Mucosa of stomach (tissue), 1 donor: ENCODE data around the gene SNAP47.

Experiments
- H3K27me3 ChIP-seq: one replicate; pipeline ENCODE4 v1.7.0; 2013; ENCODE audit warnings: mild to moderate bottlenecking, low read length; ENCODE audit not compliant: control insufficient read depth, insufficient read depth
- H3K36me3 ChIP-seq: one replicate; pipeline ENCODE4 v1.7.0; 2013; ENCODE audit warnings: low read length; ENCODE audit not compliant: control insufficient read depth, insufficient read depth
- H3K4me1 ChIP-seq: one replicate; pipeline ENCODE4 v1.7.0; 2013; ENCODE audit warnings: mild to moderate bottlenecking, low read length; ENCODE audit not compliant: control insufficient read depth, insufficient read depth
- H3K4me3 ChIP-seq: one replicate; pipeline ENCODE4 v1.7.0; 2013; ENCODE audit warnings: low read length
- H3K9ac ChIP-seq: one replicate; pipeline ENCODE4 v1.7.0; 2013; ENCODE audit warnings: mild to moderate bottlenecking, low read length, moderate library complexity
- H3K9me3 ChIP-seq: one replicate; pipeline ENCODE4 v1.7.0; 2013; ENCODE audit warnings: mild to moderate bottlenecking, low read length, moderate library complexity; ENCODE audit not compliant: control insufficient read depth
- donor health status: Pancreatic carcinoma.

The SNAP47 gene

GRCh38 chr1:227767401-227768124 lies 32.3 kb downstream of the SNAP47 start:
- Histone ChIP-seq H3K27me3 (no peaks in the 10 kb centered on the region), H3K36me3 (peaks cover 4% of the 10 kb centered on the region), H3K9me3 (no peaks in the 10 kb centered on the region), H3K4me3 (no peak overlapping the region), H3K4me1 (no peaks in the 10 kb centered on the region), H3K9ac (no peak overlapping the region)

- H3K27me3 ChIP-seq, result no peaks in the 10 kb centered on the region
- H3K36me3 ChIP-seq, result peaks cover 4% of the 10 kb centered on the region
- no peaks in the 10 kb centered on the region for H3K4me1 ChIP-seq
- no peak overlapping the region for H3K9ac ChIP-seq
- no peak overlapping the region for H3K4me3 ChIP-seq
- H3K9me3 ChIP-seq, result no peaks in the 10 kb centered on the region
Measured at GRCh38 chr1:227768125-227768439, 32.8 kb downstream of the SNAP47 start.

GRCh38 chr1:227768640-227769039 lies 33.4 kb downstream of the SNAP47 start:
- H3K4me1 ChIP-seq, result no peaks in the 10 kb centered on the region
- peaks cover 4% of the 10 kb centered on the region for H3K36me3 ChIP-seq
- no peaks in the 10 kb centered on the region for H3K27me3 ChIP-seq
- no peak overlapping the region for H3K9ac ChIP-seq
- no peak overlapping the region for H3K4me3 ChIP-seq
- H3K9me3 ChIP-seq, result no peaks in the 10 kb centered on the region

GRCh38 chr1:227769047-227769935 lies 34.1 kb downstream of the SNAP47 start:
- H3K36me3 ChIP-seq, result peaks cover 4% of the 10 kb centered on the region
- no peaks in the 10 kb centered on the region for H3K9me3 ChIP-seq
- H3K4me3 ChIP-seq, result no peak overlapping the region
- H3K9ac ChIP-seq, result no peak overlapping the region
- H3K27me3 ChIP-seq, result no peaks in the 10 kb centered on the region
- no peaks in the 10 kb centered on the region for H3K4me1 ChIP-seq

GRCh38 chr1:227769936-227770494 lies 34.8 kb downstream of the SNAP47 start:
- H3K9me3 ChIP-seq, result no peaks in the 10 kb centered on the region
- H3K4me1 ChIP-seq, result no peaks in the 10 kb centered on the region
- no peak overlapping the region for H3K4me3 ChIP-seq
- no peak overlapping the region for H3K9ac ChIP-seq
- H3K36me3 ChIP-seq, result peaks cover 4% of the 10 kb centered on the region
- H3K27me3 ChIP-seq, result no peaks in the 10 kb centered on the region

GRCh38 chr1:227770812-227771211 lies 35.6 kb downstream of the SNAP47 start:
- Histone ChIP-seq H3K9me3 (no peaks in the 10 kb centered on the region), H3K36me3 (peaks cover 4% of the 10 kb centered on the region), H3K9ac (no peak overlapping the region), H3K27me3 (no peaks in the 10 kb centered on the region), H3K4me3 (no peak overlapping the region), H3K4me1 (no peaks in the 10 kb centered on the region)

GRCh38 chr1:227771326-227771725 lies 36.1 kb downstream of the SNAP47 start:
- Histone ChIP-seq H3K27me3 (no peaks in the 10 kb centered on the region), H3K36me3 (peaks cover 4% of the 10 kb centered on the region), H3K4me3 (no peak overlapping the region), H3K4me1 (no peaks in the 10 kb centered on the region), H3K9ac (no peak overlapping the region), H3K9me3 (no peaks in the 10 kb centered on the region)

- H3K9ac ChIP-seq, result no peak overlapping the region
- H3K4me1 ChIP-seq, result no peaks in the 10 kb centered on the region
- H3K4me3 ChIP-seq, result no peak overlapping the region
- peaks cover 4% of the 10 kb centered on the region for H3K36me3 ChIP-seq
- no peaks in the 10 kb centered on the region for H3K9me3 ChIP-seq
- no peaks in the 10 kb centered on the region for H3K27me3 ChIP-seq
Measured at GRCh38 chr1:227771771-227772170, 36.5 kb downstream of the SNAP47 start.

- H3K27me3 ChIP-seq, result no peaks in the 10 kb centered on the region
- H3K9me3 ChIP-seq, result no peaks in the 10 kb centered on the region
- H3K36me3 ChIP-seq, result no peaks in the 10 kb centered on the region
- H3K9ac ChIP-seq, result no peak overlapping the region
- no peak overlapping the region for H3K4me3 ChIP-seq
- no peaks in the 10 kb centered on the region for H3K4me1 ChIP-seq
Measured at GRCh38 chr1:227773558-227773957, 38.3 kb downstream of the SNAP47 start.

- Histone ChIP-seq H3K4me3 (no peak overlapping the region), H3K9ac (no peak overlapping the region), H3K9me3 (no peaks in the 10 kb centered on the region), H3K27me3 (no peaks in the 10 kb centered on the region), H3K4me1 (no peaks in the 10 kb centered on the region), H3K36me3 (no peaks in the 10 kb centered on the region)
Measured at GRCh38 chr1:227774051-227774731, 39.0 kb downstream of the SNAP47 start.

GRCh38 chr1:227774821-227775661 lies 39.8 kb downstream of the SNAP47 start:
- H3K9me3 ChIP-seq, result no peaks in the 10 kb centered on the region
- no peak overlapping the region for H3K9ac ChIP-seq
- no peaks in the 10 kb centered on the region for H3K36me3 ChIP-seq
- H3K4me1 ChIP-seq, result no peaks in the 10 kb centered on the region
- no peaks in the 10 kb centered on the region for H3K27me3 ChIP-seq
- no peak overlapping the region for H3K4me3 ChIP-seq
